ENCODE measurements around the gene MCRIP1. TPM values are rescaled to one million over a fixed set of nuclear protein-coding genes. Genes with fewer than 3 reads are reported as not detected.

MCRIP1 gene
- total and polyA plus RNA-seq, 4 donors = 16.6 to 42.0 (median 26.2) TPM

DNA sequence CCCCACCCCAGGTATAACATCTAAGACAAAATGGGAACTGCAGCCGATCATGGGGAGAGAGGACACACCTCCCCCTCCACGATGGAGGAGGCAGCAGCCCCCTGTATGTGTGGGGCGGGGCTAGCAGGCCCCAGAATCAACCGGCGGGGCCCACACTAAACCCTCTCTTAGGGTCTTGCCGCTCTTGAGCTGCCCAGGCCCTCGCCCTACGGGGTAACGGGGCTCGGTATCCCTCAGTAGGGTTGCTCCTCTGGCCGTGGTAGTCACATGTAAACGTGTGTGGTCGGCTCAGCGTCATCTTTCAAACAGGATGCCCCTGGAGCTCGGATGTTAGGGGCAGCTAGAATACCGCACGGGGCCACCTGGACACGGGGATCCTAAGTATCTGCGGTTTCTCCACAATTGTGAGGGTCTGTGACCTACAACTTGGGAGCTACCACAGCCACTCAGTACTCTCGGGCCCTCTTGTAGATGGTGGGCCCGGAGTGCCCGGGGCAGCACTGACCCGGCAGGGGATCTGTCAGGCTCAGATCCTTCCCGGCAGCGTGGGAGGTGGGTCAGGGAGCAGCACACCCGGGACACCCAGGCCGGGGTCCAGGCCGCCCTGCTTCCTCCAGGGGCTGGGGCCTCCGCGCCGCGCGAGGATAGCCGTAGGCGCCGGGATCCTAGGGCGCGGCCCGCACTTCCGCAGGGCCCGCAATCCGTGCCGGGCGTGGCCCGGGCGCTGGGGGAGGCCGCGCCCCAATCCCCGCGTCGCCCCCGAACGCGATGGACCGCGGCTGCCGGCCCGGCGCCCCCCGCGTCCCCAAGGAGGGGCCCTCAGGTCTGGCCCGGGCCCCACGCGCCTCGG is 37.3 kb upstream of the MCRIP1 start:
- H3K9me3 ChIP-seq (ENCODE audit: control insufficient read depth in 4 of 4, low read length in 3 of 4) = no peaks in the 10 kb centered on the region
- 2% methylated on average over 65 of the region's 65 CpGs for WGBS
- H3K4me1 ChIP-seq (ENCODE audit: control insufficient read depth in 4 of 4, insufficient read depth in 4 of 4, low read length in 3 of 4) = peaks cover 17 to 53% (median 41%) of the 10 kb centered on the region in 4 donors
- H3K9ac ChIP-seq (ENCODE audit: low read depth in 1 of 2, low read length in 2 of 2) = peak overlapping the region; percentile 70 to 88
- peaks cover 0 to 6% (median 2%) of the 10 kb centered on the region in 4 donors for H3K36me3 ChIP-seq (ENCODE audit: control insufficient read depth in 4 of 4, insufficient read depth in 3 of 4, low read depth in 1 of 4, low read length in 3 of 4)
- H3K27me3 ChIP-seq (ENCODE audit: control insufficient read depth in 4 of 4, insufficient read depth in 4 of 4, low read length in 3 of 4) = no peaks in the 10 kb centered on the region
- peak; percentile 50 for DNase-seq (ENCODE audit: low spot score)
- H3K27ac ChIP-seq (ENCODE audit: low read depth in 1 of 2, low read length in 2 of 2) = peak overlapping the region; percentile 91 to 92
- H3K4me3 ChIP-seq (ENCODE audit: low read depth in 1 of 3, low read length in 3 of 3) = peak overlapping the region; percentile 77 to 89 (median 84)
- TF ChIP-seq, protein P1, sequence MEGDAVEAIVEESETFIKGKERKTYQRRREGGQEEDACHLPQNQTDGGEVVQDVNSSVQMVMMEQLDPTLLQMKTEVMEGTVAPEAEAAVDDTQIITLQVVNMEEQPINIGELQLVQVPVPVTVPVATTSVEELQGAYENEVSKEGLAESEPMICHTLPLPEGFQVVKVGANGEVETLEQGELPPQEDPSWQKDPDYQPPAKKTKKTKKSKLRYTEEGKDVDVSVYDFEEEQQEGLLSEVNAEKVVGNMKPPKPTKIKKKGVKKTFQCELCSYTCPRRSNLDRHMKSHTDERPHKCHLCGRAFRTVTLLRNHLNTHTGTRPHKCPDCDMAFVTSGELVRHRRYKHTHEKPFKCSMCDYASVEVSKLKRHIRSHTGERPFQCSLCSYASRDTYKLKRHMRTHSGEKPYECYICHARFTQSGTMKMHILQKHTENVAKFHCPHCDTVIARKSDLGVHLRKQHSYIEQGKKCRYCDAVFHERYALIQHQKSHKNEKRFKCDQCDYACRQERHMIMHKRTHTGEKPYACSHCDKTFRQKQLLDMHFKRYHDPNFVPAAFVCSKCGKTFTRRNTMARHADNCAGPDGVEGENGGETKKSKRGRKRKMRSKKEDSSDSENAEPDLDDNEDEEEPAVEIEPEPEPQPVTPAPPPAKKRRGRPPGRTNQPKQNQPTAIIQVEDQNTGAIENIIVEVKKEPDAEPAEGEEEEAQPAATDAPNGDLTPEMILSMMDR (IDR thresholded peaks at IDR 0.05; ENCODE audit: low read depth, low read length, missing input control) = no peak
- TF ChIP-seq, protein P2, sequence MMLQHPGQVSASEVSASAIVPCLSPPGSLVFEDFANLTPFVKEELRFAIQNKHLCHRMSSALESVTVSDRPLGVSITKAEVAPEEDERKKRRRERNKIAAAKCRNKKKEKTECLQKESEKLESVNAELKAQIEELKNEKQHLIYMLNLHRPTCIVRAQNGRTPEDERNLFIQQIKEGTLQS (IDR thresholded peaks at IDR 0.05) = no peak
- TF ChIP-seq TAF1 (conservative IDR thresholded peaks at IDR 0.05) (no peak), EGR1 (IDR thresholded peaks at IDR 0.05; ENCODE audit: low read depth in 2 of 2) (no peak), GABPA (IDR thresholded peaks at IDR 0.05 in 1 of 2, conservative IDR thresholded peaks at IDR 0.05 in 1 of 2) (no peak)
- TF ChIP-seq, protein P3, sequence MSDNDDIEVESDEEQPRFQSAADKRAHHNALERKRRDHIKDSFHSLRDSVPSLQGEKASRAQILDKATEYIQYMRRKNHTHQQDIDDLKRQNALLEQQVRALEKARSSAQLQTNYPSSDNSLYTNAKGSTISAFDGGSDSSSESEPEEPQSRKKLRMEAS (IDR thresholded peaks at IDR 0.05) = no peak

DNA sequence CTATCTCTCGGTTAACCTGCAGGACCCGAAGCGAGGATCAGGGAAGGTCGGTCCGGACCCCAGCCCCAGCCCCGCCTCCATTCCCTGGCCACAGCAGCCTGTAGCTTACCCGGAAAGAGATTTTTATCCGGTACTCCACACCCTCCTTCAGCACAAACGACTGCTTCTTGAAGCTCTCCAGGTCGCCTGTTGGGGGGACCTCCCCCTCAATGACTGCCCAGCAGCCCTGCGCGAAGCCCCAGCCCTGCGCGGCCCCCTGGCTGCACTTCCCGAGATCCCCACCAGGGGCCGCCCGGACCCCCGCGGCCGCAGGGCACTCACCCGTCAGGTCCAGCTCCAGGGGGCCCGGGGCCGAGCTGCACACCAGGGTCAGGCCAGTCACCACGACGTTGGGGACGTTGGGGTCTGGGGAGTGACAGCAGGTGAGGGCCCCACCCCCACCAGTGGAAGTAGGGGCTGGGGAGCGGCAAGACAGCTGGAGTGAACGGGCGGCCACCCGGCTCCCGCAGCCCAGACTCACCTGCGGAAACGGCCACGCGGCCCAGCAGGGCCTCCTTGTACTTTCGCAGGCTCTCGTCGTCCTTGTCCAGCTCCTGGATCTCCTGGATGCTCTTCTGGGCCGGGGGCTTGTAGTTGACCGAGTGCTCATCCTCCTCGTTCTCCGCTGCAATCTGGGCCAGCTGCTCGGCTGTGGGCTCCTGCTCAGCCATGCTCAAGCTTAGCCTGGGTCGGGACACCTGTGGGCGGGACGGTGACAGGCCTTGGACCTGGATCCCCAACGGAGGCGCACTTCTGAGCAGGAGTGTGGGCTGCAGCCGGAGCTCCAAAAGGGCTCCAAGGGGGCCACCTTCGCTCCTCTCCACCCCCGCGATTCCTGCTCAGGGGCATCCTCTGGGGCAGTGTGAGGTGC is 36.4 kb upstream of the MCRIP1 start:
- TF ChIP-seq SP1 (IDR thresholded peaks at IDR 0.05) = no peak
- peak in 1 of 2 donors; percentile 5 for TF ChIP-seq HNF4A (conservative IDR thresholded peaks at IDR 0.05)
- peak in 1 of 2 donors; percentile 54 for TF ChIP-seq RAD21 (IDR thresholded peaks at IDR 0.05)
- TF ChIP-seq, protein P1 (IDR thresholded peaks at IDR 0.05; ENCODE audit: low read depth, low read length, missing input control) = peak; percentile 70
- DNase-seq (ENCODE audit: low spot score) = peak; percentile 76
- no peaks in the 10 kb centered on the region for H3K9me3 ChIP-seq (ENCODE audit: control insufficient read depth in 4 of 4, low read length in 3 of 4)
- no peaks in the 10 kb centered on the region for H3K27me3 ChIP-seq (ENCODE audit: control insufficient read depth in 4 of 4, insufficient read depth in 4 of 4, low read length in 3 of 4)
- peak overlapping the region; percentile 91 to 92 for H3K27ac ChIP-seq (ENCODE audit: low read depth in 1 of 2, low read length in 2 of 2)
- H3K4me3 ChIP-seq (ENCODE audit: low read depth in 1 of 3, low read length in 3 of 3) = peak overlapping the region; percentile 77 to 89 (median 84)
- peaks cover 0 to 6% (median 2%) of the 10 kb centered on the region in 4 donors for H3K36me3 ChIP-seq (ENCODE audit: control insufficient read depth in 4 of 4, insufficient read depth in 3 of 4, low read depth in 1 of 4, low read length in 3 of 4)
- peak overlapping the region; percentile 70 to 88 for H3K9ac ChIP-seq (ENCODE audit: low read depth in 1 of 2, low read length in 2 of 2)
- WGBS = 34% methylated on average over 52 of the region's 52 CpGs
- peaks cover 19 to 62% (median 46%) of the 10 kb centered on the region in 4 donors for H3K4me1 ChIP-seq (ENCODE audit: control insufficient read depth in 4 of 4, insufficient read depth in 4 of 4, low read length in 3 of 4)

All from liver (tissue), 9 donors.